Endothelial cell (in vitro differentiated cells): ENCODE measurements around the gene NCAPG. TPM values are rescaled to one million over a fixed set of nuclear protein-coding genes. Genes with fewer than 3 reads are reported as not detected.

ENCODE experiments used
- DNase-seq: peaks from one replicate; pipeline ENCODE4 v3.0.0; 2021; ENCODE audit warnings: low spot score
- H3K27ac Mint-ChIP-seq: one replicate; pipeline ENCODE4 v1.8.0; 2021; ENCODE audit warnings: mixed read lengths, inconsistent platforms; ENCODE audit not compliant: unreplicated experiment
- H3K27me3 Mint-ChIP-seq: one replicate; pipeline ENCODE4 v1.8.0; 2021; ENCODE audit warnings: mild to moderate bottlenecking, moderate library complexity, mixed read lengths, inconsistent platforms; ENCODE audit not compliant: unreplicated experiment
- H3K36me3 Mint-ChIP-seq: one replicate; pipeline ENCODE4 v1.8.0; 2021; ENCODE audit warnings: mild to moderate bottlenecking, low read depth, mixed read lengths, inconsistent platforms; ENCODE audit not compliant: unreplicated experiment
- H3K4me1 Mint-ChIP-seq: one replicate; pipeline ENCODE4 v1.8.0; 2021; ENCODE audit warnings: mild to moderate bottlenecking, mixed read lengths, inconsistent platforms; ENCODE audit not compliant: unreplicated experiment
- H3K4me3 Mint-ChIP-seq: one replicate; pipeline ENCODE4 v1.8.0; 2021; ENCODE audit warnings: mild to moderate bottlenecking, mixed read lengths, inconsistent platforms; ENCODE audit not compliant: unreplicated experiment
- H3K9me3 Mint-ChIP-seq: one replicate; pipeline ENCODE4 v1.8.0; 2021; ENCODE audit warnings: mixed read lengths, inconsistent platforms; ENCODE audit not compliant: unreplicated experiment
- CTCF ChIP-seq: fragments of 200-600 bp; sonication (generic); IDR thresholded peaks from one replicate; pipeline ENCODE4 v1.5.0; 2021; ENCODE audit warnings: antibody characterized with exemption; ENCODE audit not compliant: unreplicated experiment
- total RNA-seq: library from RNA; stranded (reverse); fragmentation: NEBNext Ultra II Directional; extraction: Animal tissue kit (Norgen Biotek cat#: 25700); gene quantifications from one replicate; pipeline ENCODE4 v1.2.1, GENCODE V29; 2021; ENCODE audit not compliant: unreplicated experiment

The NCAPG gene
- total RNA-seq, 1 donor from 2014 or later = 7.1 TPM

DNA sequence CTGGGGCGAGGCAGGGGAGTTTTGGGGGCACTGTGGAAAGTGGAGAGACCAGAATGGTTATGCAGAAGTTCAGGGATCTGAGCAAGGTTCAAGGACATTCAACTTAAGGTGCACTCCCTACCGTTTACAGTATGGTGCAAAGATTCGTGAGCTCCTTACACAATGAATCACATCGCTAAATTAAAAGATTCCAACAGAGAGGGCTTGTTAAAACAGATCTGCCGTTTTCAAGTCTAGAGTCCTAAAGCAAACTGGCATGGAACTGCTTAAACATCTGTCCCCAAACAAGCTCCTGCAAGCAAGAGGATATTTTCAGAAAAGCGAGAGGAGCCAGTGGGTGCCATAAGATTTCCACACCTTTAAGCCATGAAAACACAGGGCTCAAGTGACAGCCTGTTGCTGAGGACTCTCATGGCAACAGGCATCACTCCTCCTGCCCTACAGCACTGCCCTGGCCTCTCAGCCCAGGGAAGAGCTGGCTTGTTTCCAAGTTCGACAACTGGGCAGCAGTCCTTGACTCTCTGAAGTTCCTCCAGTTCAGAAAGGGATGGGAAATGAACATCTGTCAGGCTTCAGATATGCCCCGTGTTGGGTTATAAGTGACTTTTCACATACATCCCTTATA is 39.4 kb upstream of the NCAPG start:
- Mint-ChIP-seq H3K4me1 (no peaks in the 10 kb centered on the region), H3K27me3 (peaks cover 2% of the 10 kb centered on the region), H3K27ac (no peak overlapping the region), H3K36me3 (no peaks in the 10 kb centered on the region), H3K4me3 (no peak overlapping the region), H3K9me3 (no peaks in the 10 kb centered on the region)
- no peak for TF ChIP-seq CTCF
- DNase-seq = no peak

- Mint-ChIP-seq H3K27me3 (peaks cover 2% of the 10 kb centered on the region), H3K4me1 (no peaks in the 10 kb centered on the region), H3K27ac (no peak overlapping the region), H3K9me3 (no peaks in the 10 kb centered on the region), H3K4me3 (no peak overlapping the region), H3K36me3 (no peaks in the 10 kb centered on the region)
- no peak for DNase-seq
- no peak for TF ChIP-seq CTCF
Measured at GRCh38 chr4:17773135-17773698, 37.6 kb upstream of the NCAPG start.

- peaks cover 19% of the 10 kb centered on the region for H3K27me3 Mint-ChIP-seq
Measured at GRCh38 chr4:17778431-17778830, 32.3 kb upstream of the NCAPG start.

GRCh38 chr4:17780501-17781299 is 30.1 kb upstream of the NCAPG start:
- Mint-ChIP-seq H3K27me3 (peaks cover 19% of the 10 kb centered on the region), H3K36me3 (no peaks in the 10 kb centered on the region), H3K4me1 (peaks cover 4% of the 10 kb centered on the region), H3K27ac (no peak overlapping the region), H3K4me3 (no peak overlapping the region), H3K9me3 (no peaks in the 10 kb centered on the region)
- no peak for DNase-seq
- TF ChIP-seq CTCF = no peak

More at GRCh38 chr4:17778431-17778830, 32.3 kb upstream of the NCAPG start:
- Mint-ChIP-seq H3K4me3 (no peak overlapping the region), H3K9me3 (no peaks in the 10 kb centered on the region), H3K4me1 (peaks cover 4% of the 10 kb centered on the region), H3K27ac (no peak overlapping the region), H3K36me3 (no peaks in the 10 kb centered on the region)
- TF ChIP-seq CTCF = no peak
- no peak for DNase-seq
